HG03520 (cell line): ENCODE measurements around the gene WNT8A.
"Not testable (repeated sequence)": the region's sequence is repeated elsewhere in the genome, so short reads cannot be mapped to it uniquely, and the experiment has no call there.

Source experiments
- ATAC-seq: cut with Tn5 transposase; IDR thresholded peaks from one replicate; pipeline ENCODE4 v1.9.1; 2021; ENCODE audit warnings: mild to moderate bottlenecking, moderate library complexity; ENCODE audit not compliant: unreplicated experiment

The WNT8A gene, protein sequence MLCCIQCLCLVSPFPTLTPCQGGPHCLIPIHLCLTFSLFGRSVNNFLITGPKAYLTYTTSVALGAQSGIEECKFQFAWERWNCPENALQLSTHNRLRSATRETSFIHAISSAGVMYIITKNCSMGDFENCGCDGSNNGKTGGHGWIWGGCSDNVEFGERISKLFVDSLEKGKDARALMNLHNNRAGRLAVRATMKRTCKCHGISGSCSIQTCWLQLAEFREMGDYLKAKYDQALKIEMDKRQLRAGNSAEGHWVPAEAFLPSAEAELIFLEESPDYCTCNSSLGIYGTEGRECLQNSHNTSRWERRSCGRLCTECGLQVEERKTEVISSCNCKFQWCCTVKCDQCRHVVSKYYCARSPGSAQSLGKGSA

DNA sequence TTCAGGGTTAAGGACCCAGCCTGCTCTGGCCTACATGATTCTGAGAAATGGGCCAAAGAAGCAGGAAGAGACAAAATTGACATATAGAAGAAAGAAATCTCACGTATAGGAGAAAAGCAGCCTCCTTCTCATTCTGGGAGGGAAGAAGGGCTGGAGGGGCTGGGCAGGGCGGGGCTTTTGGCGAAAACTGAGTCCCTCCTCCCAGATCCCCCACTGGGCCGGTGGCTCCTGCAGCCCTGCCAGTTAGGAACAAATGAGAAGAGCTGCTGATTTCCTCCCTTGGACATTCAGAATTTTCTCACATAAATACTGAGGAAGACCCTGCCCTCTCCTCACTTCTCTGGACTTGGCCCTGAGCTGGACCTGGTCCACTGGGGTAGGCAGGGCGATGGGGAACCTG, at the start of gene WNT8A:
Gene WNT8A, plus strand, starts transcription at position 332 of the 400 bp plus-strand sequence. CDS start 95 bp downstream, outside the sequence.
- no peak for ATAC-seq

DNA sequence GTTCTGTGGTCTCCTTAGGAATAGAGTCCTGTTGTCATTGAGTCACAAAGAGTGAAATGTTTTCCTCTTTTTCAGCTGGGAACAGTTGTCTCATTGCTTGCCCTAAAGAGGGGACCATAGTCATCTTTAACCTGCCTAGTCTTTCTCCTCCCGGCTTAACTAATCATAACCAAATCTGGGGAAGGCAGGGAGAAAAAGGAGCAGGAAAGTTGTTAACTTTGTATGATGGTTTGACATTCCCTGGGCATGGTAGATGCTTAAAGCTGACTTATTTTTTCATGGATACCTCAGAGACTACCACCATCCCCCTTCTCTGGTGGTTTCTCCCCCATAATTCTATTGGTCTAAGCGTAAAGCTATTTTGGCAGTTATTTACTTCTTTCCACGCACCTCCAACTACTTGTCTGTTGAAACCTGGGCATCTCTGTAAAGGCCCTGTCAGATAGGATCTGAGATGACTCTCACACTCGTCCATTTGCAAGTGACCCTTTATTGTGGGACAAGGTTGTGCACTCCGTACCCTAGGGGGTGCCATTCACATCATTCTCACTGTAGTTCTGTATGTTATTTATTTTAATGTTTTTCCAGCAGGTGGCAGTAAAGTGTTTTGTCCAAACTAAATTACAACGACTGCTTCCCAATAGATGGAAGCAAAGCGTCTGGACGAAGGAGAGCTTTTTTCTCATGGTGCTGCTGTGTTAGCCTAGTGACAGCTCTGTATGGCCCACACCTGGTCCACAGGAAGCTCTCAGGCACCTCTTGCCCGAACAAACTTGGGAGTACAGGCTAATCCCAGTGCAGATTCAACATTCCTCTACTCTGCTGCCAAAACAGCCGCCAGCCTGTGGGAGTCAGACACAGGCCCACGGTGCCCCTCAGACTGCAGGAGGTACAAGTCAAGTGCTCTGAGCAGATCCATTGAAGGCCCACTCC, 48.0 kb upstream of the WNT8A start:
- ATAC-seq = peak; percentile 38

DNA sequence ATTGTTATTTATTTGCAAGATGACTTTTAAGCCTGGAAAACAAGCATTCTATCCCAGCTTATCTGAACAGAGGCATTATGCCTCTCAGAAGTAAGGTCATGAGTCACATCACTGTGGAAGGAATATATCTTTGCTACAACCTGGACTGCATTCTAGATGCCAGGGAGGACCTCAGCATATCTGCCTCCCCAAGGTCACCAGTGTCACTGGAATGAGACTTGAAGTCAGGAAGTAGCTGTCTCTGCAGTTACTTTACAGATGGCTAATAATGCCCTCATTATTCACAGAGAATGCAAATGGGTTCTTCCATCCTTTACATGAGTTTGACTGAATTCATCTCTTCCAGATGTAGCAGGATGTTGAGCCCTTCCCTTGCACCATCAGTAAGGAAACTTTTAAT, 46.6 kb upstream of the WNT8A start:
- no peak for ATAC-seq

DNA sequence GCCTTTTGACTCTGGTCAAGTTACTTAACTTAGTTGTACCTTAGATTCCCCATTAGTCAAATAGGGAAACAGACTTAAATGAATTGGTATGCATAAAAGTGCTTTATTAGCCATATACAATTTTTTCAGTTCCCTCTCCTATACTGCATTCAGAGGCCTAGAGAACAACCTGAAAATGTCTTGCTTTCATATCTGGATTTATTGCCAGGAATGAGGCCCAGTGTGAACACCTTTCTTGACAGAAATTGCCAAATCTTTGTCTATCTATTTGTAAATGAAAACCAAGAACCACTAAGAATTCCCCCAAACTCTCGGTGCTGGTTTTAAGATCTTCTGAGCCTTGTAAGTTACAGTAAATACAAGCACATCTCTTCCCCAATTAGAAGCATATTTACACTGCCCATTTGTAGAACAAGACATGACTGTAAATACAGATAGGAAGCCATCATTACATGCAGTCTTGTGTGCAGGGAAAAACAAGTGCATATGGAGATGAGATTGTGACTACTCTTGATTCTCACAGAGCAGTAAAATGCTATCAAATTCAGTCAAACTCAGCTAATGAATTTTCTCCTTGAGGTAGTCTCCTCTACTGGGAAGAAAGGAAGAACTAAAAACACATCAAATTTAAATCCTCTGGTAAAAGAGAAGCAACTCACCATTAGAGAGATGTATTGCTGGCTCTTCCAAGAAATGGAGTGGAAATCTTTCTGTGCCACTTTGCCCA, 45.8 kb upstream of the WNT8A start:
- no peak for ATAC-seq

DNA sequence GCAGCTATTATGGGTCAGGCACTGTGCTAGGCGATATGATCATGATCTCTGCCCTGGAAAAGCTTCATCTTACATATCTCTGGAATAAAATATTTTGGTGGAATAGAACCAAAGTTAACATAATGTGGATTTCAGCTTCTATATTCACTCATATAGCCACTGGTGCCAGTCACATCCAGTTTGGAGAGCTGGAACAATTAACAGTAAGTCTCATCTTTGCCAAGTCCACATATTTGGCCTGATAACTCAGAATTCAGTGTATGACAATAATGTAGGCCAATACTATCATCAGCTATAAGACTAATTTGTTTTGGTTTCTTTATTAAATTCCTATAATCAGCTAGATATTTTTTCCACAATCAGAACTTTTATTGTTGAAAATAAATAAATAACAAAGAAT, 45.0 kb upstream of the WNT8A start:
- no peak for ATAC-seq

DNA sequence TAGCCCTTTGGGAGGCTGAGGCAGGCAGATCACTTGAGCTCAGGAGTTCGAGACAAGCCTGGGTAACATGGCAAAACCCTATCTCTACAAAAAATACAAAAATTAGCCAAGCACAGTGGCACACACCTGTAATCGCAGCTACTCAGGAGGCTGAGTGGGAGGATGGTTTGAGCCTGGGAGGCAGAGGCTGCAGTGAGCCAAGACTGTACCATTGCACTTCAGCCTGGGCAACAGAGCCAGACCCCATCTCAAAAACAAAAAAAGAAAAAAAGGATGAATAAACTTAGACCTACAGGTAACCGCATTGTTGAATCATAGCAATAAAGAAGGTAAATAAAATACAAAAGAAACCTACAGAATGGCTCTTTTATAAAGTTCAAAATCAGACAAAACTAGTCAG, 38.5 kb upstream of the WNT8A start:
- not testable (repeated sequence) for ATAC-seq

DNA sequence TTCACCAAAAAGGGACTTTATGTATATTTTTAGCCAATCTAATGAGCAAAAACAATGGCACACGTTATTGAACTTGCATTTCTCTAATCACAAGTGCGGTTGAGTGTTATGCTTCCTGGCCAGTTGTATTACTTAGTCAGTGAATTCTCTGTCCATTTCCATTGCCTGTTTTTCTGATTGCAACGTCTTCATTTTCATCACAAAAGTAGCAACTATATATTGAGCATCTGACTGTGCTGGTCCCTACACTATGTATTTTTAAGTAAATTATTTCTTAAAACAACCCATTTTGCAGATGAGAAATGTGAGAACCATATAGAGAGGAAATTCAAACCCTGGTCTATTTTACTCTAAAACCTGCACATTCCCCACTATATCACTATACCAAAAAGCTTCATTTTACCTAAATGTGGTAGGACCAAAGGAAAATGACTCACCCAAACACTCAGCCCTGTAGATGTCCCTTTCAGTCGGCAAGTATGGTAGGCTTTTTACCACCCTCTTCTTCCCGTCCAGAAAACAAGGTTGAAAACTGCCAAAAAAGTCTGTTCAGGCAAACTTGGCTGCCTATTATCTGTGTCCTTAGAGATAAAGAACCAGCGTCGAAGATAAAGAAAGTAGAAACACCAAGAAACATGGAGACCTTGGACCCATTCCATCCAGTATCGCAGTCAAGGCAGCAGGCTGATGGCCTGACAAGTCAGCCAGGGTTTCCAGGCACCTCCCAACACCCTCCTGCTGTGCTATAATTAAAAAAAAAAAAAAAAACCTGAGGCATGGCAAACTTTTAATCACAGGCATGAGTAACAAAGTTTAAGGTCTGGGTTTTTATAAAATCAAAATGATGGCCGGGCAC, 32.2 kb upstream of the WNT8A start:
- no peak for ATAC-seq

DNA sequence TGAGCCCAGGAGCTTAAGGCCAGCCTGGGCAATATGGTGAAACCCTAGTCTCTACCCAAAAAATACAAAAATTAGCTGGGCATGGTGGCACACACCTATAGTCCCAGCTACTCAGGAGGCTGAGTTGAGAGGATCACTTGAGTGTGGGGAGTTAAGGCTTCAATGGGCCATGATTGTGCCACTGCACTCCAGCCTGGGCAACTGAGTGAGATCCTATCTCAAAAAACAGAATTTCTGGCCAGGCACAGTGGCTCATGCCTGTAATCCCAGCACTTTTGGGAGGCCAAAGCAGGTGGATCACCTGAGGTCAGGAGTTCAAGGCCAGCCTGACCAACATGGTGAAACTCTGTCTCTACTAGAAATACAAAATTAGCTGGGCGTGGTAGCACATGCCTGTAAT, 31.1 kb upstream of the WNT8A start:
- not testable (repeated sequence) for ATAC-seq

DNA sequence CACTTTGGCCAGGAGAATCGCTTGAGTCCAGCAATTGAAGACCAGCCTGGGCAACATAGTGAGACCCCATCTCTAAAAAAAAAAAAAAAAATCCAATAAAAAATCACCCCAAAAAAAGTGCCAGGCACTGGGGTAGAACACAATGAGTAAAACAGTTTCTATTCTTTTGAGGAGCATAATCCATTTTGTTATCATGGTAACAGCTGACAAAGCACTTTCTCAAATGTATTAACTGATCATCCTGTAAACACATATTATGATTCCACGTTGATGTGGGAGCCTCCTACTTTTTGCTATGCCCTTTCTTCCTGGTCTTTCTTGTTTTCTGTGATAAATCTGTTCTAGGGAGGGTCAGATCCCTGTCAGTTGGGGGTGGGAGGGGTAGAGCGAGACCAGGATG, 30.3 kb upstream of the WNT8A start:
- ATAC-seq = no peak

DNA sequence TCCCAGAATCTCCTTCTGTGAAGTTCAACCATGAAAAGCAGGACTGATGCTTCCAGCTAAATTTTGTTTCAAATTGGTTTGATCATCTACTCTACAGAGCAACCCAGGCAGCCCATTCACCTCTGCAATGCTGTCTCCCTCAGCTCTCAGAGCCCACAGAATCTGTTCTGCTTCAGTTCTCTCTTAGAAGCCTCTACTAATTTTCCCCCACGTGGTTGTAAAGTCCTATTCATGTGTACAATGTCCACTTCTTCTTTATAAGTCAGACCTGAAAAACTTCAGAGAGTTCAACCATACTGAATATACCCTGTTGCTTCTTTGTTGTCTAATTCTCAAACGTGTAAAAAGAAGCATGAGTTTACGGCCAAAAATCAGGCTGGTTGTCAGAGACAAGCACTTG, 29.6 kb upstream of the WNT8A start:
- no peak for ATAC-seq

DNA sequence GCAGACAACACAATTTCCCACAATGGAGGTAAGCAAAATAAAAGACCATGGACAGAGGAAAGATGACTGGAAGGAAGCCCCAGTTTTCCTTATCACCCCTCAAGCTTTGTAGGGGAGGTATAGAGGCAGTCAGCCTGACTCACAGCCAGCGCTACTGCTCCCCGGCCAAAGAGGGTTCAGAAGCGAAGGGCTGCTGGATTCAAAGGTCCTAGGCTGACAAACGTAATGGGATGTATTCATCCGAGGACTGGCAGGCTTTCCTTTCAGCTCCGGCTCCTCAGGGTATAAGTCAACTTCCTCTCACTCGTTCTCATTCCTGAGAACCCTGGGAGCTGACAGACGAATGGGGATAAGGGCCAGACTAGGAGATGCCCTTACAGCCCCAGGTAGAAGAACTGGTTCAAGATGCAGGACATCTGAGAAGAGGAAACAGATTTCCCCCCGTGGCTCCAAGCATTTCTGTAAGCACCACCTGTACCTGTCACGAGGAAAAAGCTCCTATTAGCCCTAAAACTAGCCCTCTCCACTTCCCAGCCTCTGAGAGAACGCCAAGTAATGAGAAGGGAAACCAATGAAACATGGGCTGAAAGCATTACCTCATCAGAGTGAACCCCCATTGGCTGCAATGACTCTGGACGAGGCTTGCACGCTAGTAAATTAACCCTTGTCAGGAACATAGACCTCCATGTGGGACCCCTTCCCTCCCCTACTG, 28.8 kb upstream of the WNT8A start:
- ATAC-seq = no peak

DNA sequence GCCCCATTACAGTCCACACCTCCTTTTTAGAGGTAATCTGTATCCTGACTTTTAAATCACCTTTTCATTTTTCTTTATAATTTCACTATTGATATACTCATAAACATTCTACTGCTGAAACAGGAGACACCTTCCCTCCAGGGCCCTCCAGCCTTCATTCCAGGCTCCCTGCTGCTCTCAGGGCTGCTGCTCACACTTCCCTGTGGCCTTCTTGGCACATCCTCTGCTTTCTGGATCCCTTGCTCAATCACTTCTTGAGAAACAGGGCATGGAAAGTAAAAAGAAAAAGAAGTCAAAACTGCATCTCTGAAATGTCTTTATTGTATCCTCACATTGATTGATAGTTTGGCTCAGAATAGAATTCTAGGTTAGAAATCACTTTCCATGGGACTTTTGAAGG, 19.3 kb upstream of the WNT8A start:
- ATAC-seq = no peak

DNA sequence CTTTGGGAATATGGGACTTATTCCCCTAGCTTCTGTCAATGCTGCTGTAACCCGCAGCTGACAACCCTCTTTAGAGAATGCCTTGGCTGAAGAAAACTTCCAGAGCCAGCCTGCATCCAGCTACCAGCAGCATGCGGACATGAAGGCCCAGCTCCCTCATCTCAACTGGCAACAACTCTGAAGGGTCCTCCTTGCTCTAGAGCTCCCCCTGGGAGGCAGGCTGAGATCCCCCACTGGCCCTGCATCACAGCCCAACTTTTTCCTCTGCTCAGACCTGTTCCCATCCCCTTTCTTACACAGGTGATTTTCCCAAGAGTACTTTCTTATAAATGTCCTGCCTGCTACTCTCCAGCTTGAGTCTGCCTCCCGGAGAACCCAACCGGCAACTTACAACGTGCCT, 18.7 kb upstream of the WNT8A start:
- ATAC-seq = no peak

DNA sequence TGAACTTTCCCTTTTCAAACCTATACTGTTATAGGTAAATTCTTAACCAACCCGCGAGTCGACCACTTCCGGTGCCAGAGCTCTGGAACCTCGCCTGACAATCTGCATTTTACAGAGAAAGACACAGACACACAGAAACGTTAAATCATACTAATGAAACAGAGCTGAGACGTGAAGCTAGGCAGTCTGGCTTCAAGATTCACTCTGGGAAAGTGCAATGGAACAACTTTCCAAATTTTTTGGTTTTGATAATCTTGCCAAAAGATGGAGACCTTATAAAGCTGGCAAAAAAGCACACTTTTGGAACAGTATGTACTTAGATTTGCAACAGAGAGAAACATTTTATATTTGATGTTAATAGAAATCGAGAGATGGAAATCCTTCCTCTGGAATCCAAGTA, 15.9 kb upstream of the WNT8A start:
- ATAC-seq = no peak

DNA sequence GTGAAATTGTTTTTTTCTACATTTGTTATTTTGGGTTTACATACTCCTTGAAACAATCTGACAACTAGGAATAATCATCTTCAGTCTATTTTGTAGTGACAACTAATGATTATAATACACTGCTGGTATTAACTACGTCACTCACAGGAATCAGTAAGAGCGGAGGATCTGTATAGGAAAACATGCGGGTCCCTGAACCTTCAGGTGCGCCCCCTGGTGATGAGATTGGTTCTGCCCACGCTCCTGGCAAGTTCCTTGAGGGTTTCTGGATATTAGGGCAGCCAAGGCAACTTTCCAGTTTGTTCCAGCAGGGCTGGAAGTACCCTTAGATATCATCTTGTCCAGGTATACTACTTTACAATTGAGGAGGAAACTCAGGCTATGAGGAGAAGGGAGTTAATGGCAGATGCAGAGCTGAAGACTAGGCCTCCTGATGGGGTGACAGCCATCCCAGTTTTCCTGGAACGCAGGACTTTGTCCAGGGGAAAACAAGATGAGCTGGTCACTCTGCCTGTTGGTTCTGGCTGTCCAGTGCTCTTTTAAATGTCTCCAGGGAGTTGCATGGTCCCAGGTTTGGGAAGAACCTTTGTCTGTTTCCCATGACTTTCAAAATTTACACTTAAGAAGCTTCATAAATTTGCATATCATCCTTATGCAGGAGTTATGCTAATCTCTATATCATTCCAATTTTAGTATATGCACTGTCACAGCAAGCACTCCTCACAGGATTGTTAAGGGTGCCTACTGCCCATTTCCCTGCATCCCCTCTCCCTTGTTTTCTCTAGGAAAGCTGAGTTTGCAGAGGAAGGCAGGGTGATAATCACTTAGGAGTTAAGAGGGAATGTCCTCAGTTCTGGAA, 14.9 kb upstream of the WNT8A start:
- no peak for ATAC-seq

DNA sequence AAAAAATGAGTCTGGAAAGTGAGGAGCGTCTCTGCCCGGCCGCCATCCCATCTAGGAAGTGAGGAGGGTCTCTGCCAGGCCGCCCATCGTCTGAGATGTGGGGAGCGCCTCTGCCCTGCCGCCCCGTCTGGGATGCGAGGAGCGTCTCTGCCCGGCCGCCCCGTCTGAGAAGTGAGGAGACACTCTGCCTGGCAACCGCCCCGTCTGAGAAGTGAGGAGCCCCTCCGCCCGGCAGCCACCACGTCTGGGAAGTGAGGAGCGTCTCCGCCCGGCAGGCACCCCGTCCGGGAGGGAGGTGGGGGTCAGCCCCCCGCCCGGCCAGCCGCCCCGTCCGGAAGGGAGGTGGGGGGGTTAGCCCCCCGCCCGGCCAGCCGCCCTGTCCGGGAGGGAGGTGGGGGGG, 13.8 kb upstream of the WNT8A start:
- not testable (repeated sequence) for ATAC-seq

DNA sequence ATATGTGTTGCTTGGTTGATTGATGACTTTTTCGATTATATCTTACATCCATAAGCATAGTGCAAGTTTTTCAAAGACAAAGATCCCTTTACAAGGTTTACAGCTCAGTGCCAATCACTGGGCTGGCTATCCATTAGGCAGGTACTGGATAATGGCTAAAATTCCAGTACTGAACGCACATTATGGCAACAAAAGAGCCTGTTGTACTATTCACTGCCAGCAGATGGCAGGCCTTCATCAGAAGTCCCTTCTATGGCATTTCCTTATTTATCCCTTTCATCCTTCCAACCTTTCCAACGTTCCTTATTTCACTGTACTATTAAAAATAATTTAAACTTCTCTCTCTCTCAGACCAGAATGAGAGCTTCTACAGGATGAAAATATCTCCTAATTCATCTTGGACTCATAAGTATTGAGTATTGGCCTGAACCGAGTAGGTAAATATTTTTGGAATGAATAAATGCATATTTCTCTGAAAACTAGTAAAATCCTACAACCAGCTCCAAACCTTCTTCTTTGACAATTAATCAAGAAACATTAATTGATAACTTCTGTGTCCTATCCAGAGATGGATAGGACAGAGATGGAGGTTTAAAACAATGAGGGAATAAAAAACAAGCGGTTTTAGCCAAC, 6.7 kb upstream of the WNT8A start:
- no peak for ATAC-seq

DNA sequence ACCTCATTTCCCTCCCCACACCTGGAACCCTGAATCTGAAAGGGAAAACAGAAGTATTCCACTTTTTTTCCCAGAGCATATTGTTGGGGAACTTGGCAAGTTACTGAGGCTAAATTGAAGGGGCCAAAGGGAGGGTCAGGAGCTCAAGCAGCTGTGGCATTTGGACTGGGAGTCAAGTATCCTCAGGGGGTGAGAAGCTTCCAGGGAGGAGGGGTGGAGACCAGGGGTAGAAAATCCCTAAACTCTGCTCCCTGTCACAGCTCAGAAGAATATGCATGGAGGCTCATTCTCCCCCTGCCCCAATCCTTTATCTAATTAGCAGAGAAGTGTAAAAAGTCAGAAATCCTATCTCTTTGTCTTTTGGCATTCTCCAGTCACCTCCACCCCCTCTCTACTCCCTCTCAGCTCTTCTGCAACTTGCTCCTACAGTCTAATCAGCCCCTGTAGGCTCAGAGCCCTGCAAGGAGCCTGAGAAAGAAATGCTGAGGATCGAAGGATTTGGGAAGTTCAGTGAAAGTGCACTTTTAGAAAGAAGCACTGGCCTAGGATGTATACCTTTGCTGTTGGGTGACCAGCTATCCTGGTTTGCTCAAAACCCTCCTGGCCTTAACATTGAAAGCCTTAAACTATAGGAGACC, 5.7 kb upstream of the WNT8A start:
- ATAC-seq = no peak
